Esophagus muscularis mucosa (tissue), 3 donors: ENCODE measurements around the gene CHRNB4.

Experiments used
- POLR2A ChIP-seq: fragments of 450-650 bp; IDR thresholded peaks from one replicate; pipeline ENCODE4 v1.6.1; 2017; ENCODE audit warnings: antibody characterized with exemption, moderate library complexity, mild to moderate bottlenecking, low read depth
- POLR2AphosphoS5 ChIP-seq, 2 donors: sonication (generic); formaldehyde crosslinking; IDR thresholded peaks; one replicate each; pipeline ENCODE4 v1.6.1; 2017; ENCODE audit warnings: antibody characterized with exemption in 2 of 2
- TF ChIP-seq, protein P1 (sequence below), 3 experiments: fragments of 200-600 bp in 2 of 3; fragments of 450-650 bp in 1 of 3; sonication (generic) in 2 of 3; IDR thresholded peaks; one replicate each; pipeline ENCODE4 v1.5.1; 2017 to 2019; ENCODE audit warnings: antibody characterized with exemption in 3 of 3, mild to moderate bottlenecking in 2 of 3, moderate library complexity in 1 of 3

DNA sequence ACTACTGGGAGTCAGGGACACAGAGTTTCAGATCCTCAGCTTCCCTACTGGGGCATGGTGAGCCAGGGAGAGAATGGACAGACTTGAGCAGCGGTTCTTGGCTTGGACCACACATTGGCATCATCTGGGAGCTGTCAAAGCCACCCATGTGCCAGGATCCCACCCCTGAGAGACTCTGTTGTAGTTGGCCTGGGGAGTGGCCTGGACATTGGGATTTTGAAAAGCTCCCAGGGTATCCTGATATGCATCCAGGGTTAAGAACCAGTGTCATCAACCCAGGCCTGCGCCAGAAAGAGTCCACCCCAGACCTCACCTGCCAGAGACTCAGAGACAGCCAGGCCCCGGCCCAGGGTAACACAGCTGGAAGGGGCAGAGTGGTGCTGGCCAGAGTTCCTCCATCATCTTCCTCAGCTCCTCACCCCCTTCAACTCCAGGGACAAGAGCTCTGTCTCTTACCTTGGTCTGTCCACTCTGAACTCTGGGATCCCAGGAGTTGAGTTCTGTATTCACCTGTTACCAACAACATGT, 33.0 kb upstream of the CHRNB4 start:
- TF ChIP-seq, protein P1, sequence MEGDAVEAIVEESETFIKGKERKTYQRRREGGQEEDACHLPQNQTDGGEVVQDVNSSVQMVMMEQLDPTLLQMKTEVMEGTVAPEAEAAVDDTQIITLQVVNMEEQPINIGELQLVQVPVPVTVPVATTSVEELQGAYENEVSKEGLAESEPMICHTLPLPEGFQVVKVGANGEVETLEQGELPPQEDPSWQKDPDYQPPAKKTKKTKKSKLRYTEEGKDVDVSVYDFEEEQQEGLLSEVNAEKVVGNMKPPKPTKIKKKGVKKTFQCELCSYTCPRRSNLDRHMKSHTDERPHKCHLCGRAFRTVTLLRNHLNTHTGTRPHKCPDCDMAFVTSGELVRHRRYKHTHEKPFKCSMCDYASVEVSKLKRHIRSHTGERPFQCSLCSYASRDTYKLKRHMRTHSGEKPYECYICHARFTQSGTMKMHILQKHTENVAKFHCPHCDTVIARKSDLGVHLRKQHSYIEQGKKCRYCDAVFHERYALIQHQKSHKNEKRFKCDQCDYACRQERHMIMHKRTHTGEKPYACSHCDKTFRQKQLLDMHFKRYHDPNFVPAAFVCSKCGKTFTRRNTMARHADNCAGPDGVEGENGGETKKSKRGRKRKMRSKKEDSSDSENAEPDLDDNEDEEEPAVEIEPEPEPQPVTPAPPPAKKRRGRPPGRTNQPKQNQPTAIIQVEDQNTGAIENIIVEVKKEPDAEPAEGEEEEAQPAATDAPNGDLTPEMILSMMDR (IDR thresholded peaks at IDR 0.05), result no peak
- no peak for TF ChIP-seq POLR2A
- TF ChIP-seq POLR2AphosphoS5 (IDR thresholded peaks at IDR 0.05), result no peak
